Coronary artery (tissue), 2 donors: Measurements from ENCODE around the gene PEX3.

Source experiments
- DNase-seq: peaks from one replicate; pipeline ENCODE4 v3.0.0-alpha.2; 2017; ENCODE audit warnings: low spot score
- H3K27ac ChIP-seq, 2 donors: fragments of 200-600 bp; sonication (generic); one replicate each; pipeline ENCODE4 v1.5.1; 2016 to 2019
- H3K4me3 ChIP-seq: fragments of 200-600 bp; sonication (generic); 2 replicates; pipeline ENCODE4 v1.5.1; 2016; ENCODE audit warnings: mild to moderate bottlenecking, moderate library complexity
- TF ChIP-seq, protein P1 (sequence below): fragments of 200-600 bp; sonication (generic); IDR thresholded peaks from one replicate; pipeline ENCODE4 v1.5.1; 2019; ENCODE audit warnings: antibody characterized with exemption

The PEX3 gene, protein sequence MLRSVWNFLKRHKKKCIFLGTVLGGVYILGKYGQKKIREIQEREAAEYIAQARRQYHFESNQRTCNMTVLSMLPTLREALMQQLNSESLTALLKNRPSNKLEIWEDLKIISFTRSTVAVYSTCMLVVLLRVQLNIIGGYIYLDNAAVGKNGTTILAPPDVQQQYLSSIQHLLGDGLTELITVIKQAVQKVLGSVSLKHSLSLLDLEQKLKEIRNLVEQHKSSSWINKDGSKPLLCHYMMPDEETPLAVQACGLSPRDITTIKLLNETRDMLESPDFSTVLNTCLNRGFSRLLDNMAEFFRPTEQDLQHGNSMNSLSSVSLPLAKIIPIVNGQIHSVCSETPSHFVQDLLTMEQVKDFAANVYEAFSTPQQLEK

DNA sequence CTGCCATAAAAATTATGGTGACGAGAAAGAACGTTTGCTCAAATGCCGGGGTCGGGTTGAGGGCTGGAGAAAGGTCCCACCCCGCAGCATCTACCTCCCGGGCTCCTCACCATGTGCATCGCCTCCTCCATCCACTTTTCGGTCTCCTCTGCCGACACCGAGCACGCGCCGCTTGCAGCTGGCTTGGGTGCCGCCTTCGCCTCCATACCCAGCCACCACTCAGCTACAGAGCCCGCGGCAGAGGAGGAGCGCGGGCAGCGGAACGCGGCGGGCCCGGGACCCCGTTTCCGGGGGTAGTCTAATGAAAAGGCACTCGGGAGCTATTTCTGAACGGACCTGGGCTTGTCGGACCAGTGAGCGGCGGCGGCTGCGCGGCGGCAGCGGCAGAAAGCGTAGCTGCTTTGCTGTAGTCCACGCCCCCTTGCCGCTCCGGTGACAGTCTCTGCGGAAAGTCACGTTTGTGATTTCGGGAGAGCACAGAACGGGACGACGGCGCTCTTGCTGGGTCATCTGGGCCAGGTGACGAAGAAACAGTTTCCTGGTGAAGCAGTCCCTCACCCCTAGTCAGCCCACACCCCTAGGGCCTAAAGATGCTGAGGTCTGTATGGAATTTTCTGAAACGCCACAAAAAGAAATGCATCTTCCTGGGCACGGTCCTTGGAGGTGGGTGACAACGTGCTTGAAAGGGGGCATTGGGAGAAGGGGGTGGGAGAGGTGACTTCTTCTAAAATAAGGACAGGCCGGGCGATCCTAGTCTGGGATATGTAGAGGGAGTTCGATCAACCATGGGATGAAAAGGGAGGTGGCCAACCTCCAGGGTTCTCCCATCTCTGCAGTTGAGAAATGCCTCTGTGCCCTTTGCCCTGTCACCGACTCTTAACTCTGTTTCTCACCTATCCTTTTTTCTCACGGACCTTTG, at the start of gene PEX3, which contains the start of gene ADAT2:
TSS of gene PEX3 (plus strand) at position 353 of the 919 bp plus-strand sequence. CDS start at position 591, 238 bp downstream.
TSS of gene ADAT2 (minus strand) at position 243 of the 919 bp plus-strand sequence. CDS start at position 206, 37 bp downstream.
- Histone ChIP-seq H3K4me3 (peak within 1 kb of the TSS; percentile 86), H3K27ac (peak within 1 kb of the TSS; percentile 78 to 80)
- TF ChIP-seq, protein P1, sequence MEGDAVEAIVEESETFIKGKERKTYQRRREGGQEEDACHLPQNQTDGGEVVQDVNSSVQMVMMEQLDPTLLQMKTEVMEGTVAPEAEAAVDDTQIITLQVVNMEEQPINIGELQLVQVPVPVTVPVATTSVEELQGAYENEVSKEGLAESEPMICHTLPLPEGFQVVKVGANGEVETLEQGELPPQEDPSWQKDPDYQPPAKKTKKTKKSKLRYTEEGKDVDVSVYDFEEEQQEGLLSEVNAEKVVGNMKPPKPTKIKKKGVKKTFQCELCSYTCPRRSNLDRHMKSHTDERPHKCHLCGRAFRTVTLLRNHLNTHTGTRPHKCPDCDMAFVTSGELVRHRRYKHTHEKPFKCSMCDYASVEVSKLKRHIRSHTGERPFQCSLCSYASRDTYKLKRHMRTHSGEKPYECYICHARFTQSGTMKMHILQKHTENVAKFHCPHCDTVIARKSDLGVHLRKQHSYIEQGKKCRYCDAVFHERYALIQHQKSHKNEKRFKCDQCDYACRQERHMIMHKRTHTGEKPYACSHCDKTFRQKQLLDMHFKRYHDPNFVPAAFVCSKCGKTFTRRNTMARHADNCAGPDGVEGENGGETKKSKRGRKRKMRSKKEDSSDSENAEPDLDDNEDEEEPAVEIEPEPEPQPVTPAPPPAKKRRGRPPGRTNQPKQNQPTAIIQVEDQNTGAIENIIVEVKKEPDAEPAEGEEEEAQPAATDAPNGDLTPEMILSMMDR, result no peak
- DNase-seq, result peak; percentile 94

DNA sequence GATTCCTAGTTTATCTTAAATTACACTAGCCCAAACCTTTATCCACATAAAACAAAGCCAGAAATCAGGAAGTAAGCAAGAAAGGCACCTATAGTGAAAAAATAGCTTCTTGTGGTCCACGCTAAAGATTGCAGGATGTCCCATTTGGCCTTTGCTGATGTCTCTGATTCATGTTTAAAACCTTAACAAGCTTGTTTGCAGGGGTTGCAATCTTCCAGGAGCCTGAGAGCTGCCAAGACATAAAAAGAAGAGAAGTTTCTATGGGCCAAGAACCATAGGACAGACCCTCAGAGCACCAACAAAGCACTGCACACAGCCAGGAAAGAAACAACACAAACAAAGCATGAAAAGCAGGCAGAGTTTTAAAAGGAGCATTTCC, 49.5 kb upstream of the PEX3 start:
- DNase-seq, result no peak

DNA sequence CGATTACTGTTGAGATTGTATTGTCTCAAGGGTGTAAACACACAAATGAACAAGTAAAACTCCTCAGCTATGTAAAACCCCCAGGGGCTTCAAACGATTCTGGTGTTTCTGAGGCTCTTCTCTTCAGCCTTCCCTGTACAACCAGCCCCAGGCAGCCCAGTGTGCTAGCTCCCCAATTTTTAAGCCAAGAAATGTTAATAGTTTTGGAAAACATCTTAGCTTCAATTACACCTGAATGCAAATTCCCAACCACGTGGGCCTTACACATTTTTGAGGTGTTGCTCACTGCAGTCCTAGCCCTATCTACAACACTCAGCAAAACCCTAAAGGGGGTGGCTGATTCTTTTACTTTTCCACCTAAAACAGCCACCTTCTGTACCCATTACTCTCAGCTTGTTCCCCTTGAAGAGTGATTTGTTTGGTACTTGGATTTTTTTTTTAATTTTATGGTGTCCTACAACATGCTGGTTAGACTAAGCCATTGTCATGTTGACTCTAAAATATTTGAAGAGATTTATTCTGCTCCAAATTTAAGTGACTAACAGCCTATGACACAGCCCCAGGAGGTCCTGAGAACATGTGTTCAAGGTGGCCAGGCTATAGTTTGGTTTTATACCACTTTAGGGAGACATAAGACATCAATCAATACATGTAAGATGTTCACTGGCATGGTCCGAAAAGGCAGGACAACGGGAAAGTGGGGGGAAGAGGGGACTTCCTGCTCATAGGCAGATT, 48.8 kb upstream of the PEX3 start:
- Histone ChIP-seq H3K4me3 (no peak overlapping the region), H3K27ac (no peak overlapping the region)
- TF ChIP-seq, protein P1, result no peak
- no peak for DNase-seq

More for the DNA sequence above, 49.5 kb upstream of the PEX3 start:
- Histone ChIP-seq H3K4me3 (no peak overlapping the region), H3K27ac (no peak overlapping the region)
- TF ChIP-seq, protein P1, result no peak

DNA sequence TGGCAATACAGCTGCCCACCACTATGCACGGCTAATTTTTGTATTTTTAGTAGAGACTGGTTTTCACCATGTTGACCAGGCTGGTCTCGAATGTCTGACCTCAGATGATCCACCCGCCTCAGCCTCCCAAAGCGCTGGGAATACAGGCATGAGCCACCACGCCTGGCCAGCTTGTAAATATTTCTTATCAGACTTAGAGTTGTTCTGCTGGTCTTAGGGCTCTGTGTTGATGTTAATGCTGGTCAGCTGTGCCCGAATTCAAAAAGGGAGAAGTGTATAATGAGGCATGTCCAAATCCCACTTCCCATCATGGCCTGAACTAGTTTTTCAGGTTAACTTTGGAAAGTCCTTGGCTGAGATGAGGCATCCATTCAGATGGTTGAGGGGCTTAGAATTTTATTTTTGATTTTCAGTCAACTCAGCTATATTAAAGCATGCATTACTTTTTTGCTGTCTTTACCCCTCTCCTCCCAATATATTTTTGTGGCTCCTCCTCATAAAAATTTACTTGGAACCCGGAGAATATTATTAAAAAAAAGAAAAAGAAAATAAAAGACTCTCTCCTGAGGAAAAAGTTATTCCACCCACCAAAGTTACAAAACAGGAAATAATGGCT, 47.8 kb upstream of the PEX3 start:
- Histone ChIP-seq H3K27ac (no peak overlapping the region), H3K4me3 (no peak overlapping the region)
- DNase-seq, result no peak
- TF ChIP-seq, protein P1, result no peak

DNA sequence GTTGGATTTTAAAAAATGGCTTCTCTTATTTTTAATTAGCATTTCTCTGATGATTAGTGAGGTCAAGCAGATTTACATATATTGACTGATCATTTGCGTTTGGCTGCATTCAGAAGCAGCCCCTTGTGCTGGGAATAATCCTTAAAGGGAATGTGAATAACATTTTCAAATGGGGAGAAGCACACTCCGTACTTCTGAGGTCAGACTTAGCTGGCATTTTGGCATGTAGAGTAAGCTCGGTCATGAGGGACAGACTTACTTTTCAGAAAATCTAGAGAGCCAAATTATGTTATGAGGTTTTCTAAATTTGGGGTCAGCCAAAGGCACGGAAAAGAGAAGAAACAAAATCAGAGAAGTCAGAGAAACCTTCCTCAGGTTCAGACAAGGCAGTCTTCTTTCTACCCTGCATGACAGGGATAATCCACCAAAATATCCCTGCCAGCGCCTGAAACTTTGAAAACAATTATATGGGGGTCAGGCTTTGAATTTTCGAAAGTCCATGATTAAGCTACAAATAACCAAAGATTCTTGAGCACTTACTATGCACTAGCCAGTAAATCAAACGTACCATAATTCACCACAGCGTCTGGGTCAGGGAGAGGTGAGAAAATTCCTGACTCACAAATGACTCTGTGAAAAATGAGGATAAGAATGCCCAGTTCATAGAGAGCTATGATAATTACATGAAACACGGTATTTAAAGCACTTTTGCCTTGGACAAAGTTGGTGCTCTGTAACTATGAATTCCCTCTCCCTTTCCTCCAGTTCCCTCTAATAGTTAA, 45.0 kb upstream of the PEX3 start:
- TF ChIP-seq, protein P1, result no peak
- DNase-seq, result no peak
- H3K27ac ChIP-seq, result no peak overlapping the region
- no peak overlapping the region for H3K4me3 ChIP-seq

DNA sequence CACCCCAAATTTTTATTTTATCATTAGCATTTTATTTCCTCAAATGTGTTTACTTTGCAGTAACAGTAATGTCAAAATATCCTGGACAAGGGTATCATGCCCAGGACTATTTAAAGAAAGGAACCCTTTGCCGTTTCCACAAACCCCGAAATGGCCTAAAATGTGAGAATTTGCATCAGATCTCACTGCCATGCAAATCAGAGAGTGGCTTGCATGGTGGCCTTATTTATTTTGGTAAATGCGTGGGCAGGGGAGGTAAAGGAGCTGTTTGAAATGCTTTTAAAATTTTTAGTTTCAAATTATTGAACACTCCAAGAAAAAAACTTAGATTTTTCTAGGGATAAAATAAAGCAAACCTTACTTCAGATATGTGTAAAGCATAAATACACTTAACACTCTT, 43.9 kb upstream of the PEX3 start:
- Histone ChIP-seq H3K27ac (no peak overlapping the region), H3K4me3 (no peak overlapping the region)
- DNase-seq, result no peak
- TF ChIP-seq, protein P1, result no peak
